NCI-H187 (cell line): ENCODE results near the gene CRY2.

Experiments
- DNase-seq, 2 experiments: peaks; one replicate each; lab custom pipeline; 2025; lab: John Stamatoyannopoulos, UW

Gene CRY2

GRCh38 chr11:45918331-45918941 is 71.2 kb downstream of the CRY2 start:
- peak; percentile 27 to 74 for DNase-seq

- DNase-seq = no peak
These were observed 71.8 kb downstream of the CRY2 start for GRCh38 chr11:45918962-45919675.

- no peak for DNase-seq
These were observed 72.7 kb downstream of the CRY2 start for GRCh38 chr11:45919806-45920530.

GRCh38 chr11:45920531-45921477 is 73.5 kb downstream of the CRY2 start:
- no peak for DNase-seq

GRCh38 chr11:45921561-45922424 is 74.5 kb downstream of the CRY2 start:
- DNase-seq = peak; percentile 91 to 92

- DNase-seq = peak; percentile 76 to 92
These were observed 75.3 kb downstream of the CRY2 start, which contains the start of gene LARGE2 for GRCh38 chr11:45922425-45923082. Gene LARGE2, plus strand, starts transcription at chr11:45922656. Its CDS starts 227 bp downstream, at chr11:45922883.

- DNase-seq = no peak
These were observed 77.0 kb downstream of the CRY2 start for GRCh38 chr11:45924036-45924915.

- DNase-seq = no peak
These were observed 77.7 kb downstream of the CRY2 start for GRCh38 chr11:45924927-45925326.

GRCh38 chr11:45925550-45925949 is 78.3 kb downstream of the CRY2 start:
- no peak for DNase-seq

GRCh38 chr11:45926001-45926401 is 78.7 kb downstream of the CRY2 start:
- DNase-seq = no peak

GRCh38 chr11:45926536-45927331 is 79.5 kb downstream of the CRY2 start:
- no peak for DNase-seq

GRCh38 chr11:45927332-45927683 is 80.0 kb downstream of the CRY2 start:
- DNase-seq = no peak

- DNase-seq = no peak
These were observed 80.6 kb downstream of the CRY2 start for GRCh38 chr11:45927684-45928413.

GRCh38 chr11:45928535-45929215 is 81.4 kb downstream of the CRY2 start:
- DNase-seq = no peak

GRCh38 chr11:45929486-45930030 is 82.3 kb downstream of the CRY2 start:
- DNase-seq = no peak

GRCh38 chr11:45930031-45930794 is 82.9 kb downstream of the CRY2 start:
- DNase-seq = peak; percentile 49 to 67
